ENCODE results near the gene IKZF2.

DNA sequence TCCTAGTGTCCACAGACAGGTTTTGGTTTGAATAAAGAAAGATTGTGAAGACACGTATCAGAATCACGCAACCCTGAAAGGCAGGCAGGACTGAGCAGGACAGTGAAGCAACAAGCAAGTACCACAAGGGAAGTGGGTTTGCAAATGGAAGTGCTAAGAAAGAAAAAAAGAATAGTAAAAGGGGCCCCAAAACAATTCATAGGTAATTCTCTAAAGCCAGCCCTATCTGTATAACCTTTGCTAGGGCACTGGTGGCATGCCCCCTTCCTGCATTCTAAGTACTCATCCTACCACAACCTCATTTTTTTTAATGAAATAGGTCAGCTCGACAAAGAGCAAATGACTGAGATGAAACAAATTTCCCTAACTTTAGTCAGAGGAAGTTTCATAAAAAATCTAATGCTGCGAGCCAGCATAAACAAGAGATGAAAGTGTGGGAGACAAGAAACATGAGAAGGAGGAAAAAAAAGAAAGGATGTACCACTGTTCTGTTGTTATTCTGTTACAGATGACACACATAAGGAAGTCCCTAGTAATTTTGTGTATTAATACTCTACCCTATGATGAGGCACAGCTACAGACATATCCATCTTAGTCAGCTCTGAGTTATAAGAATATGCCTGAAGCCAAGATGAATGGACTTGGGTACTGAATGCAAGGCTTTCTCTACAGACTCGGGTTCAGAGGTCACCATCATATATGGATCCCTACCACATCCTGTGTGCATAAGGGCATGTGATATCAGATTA, 32.2 kb downstream of the IKZF2 start:
- TF ChIP-seq, protein P1, sequence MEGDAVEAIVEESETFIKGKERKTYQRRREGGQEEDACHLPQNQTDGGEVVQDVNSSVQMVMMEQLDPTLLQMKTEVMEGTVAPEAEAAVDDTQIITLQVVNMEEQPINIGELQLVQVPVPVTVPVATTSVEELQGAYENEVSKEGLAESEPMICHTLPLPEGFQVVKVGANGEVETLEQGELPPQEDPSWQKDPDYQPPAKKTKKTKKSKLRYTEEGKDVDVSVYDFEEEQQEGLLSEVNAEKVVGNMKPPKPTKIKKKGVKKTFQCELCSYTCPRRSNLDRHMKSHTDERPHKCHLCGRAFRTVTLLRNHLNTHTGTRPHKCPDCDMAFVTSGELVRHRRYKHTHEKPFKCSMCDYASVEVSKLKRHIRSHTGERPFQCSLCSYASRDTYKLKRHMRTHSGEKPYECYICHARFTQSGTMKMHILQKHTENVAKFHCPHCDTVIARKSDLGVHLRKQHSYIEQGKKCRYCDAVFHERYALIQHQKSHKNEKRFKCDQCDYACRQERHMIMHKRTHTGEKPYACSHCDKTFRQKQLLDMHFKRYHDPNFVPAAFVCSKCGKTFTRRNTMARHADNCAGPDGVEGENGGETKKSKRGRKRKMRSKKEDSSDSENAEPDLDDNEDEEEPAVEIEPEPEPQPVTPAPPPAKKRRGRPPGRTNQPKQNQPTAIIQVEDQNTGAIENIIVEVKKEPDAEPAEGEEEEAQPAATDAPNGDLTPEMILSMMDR (conservative IDR thresholded peaks at IDR 0.05; ENCODE audit: low read depth, low read length) = no peak
- TF ChIP-seq RAD21 (IDR thresholded peaks at IDR 0.05; ENCODE audit: low read length) (no peak), POLR2A (IDR thresholded peaks at IDR 0.05; ENCODE audit: low read depth, low read length) (no peak), RCOR1 (IDR thresholded peaks at IDR 0.05; ENCODE audit: insufficient replicate concordance, low read length) (peak; percentile 52), RFX5 (IDR thresholded peaks at IDR 0.05; ENCODE audit: low read depth, low read length) (no peak), MAFK (IDR thresholded peaks at IDR 0.05; ENCODE audit: low read depth, low read length) (no peak), CEBPB (IDR thresholded peaks at IDR 0.05; ENCODE audit: low read depth, low read length) (peak; percentile 12; the same call in 1 of the 2 replicates), MXI1 (IDR thresholded peaks at IDR 0.05; ENCODE audit: borderline replicate concordance, low read depth, low read length) (no peak), MAZ (IDR thresholded peaks at IDR 0.05; ENCODE audit: borderline replicate concordance, low read depth, low read length) (no peak), CHD1 (IDR thresholded peaks at IDR 0.05; ENCODE audit: low read depth, low read length) (no peak), SMC3 (IDR thresholded peaks at IDR 0.05; ENCODE audit: low read depth, low read length) (no peak)
- TF ChIP-seq, protein P2, sequence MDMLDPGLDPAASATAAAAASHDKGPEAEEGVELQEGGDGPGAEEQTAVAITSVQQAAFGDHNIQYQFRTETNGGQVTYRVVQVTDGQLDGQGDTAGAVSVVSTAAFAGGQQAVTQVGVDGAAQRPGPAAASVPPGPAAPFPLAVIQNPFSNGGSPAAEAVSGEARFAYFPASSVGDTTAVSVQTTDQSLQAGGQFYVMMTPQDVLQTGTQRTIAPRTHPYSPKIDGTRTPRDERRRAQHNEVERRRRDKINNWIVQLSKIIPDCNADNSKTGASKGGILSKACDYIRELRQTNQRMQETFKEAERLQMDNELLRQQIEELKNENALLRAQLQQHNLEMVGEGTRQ (IDR thresholded peaks at IDR 0.05; ENCODE audit: low read depth, low read length) = no peak
- TF ChIP-seq, protein P3, sequence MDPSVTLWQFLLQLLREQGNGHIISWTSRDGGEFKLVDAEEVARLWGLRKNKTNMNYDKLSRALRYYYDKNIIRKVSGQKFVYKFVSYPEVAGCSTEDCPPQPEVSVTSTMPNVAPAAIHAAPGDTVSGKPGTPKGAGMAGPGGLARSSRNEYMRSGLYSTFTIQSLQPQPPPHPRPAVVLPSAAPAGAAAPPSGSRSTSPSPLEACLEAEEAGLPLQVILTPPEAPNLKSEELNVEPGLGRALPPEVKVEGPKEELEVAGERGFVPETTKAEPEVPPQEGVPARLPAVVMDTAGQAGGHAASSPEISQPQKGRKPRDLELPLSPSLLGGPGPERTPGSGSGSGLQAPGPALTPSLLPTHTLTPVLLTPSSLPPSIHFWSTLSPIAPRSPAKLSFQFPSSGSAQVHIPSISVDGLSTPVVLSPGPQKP (IDR thresholded peaks at IDR 0.05; ENCODE audit: borderline replicate concordance, low read depth, low read length) = no peak

All from IMR-90 (cell line).